ENCODE measurements around the gene CROCC2.

CROCC2 gene

DNA sequence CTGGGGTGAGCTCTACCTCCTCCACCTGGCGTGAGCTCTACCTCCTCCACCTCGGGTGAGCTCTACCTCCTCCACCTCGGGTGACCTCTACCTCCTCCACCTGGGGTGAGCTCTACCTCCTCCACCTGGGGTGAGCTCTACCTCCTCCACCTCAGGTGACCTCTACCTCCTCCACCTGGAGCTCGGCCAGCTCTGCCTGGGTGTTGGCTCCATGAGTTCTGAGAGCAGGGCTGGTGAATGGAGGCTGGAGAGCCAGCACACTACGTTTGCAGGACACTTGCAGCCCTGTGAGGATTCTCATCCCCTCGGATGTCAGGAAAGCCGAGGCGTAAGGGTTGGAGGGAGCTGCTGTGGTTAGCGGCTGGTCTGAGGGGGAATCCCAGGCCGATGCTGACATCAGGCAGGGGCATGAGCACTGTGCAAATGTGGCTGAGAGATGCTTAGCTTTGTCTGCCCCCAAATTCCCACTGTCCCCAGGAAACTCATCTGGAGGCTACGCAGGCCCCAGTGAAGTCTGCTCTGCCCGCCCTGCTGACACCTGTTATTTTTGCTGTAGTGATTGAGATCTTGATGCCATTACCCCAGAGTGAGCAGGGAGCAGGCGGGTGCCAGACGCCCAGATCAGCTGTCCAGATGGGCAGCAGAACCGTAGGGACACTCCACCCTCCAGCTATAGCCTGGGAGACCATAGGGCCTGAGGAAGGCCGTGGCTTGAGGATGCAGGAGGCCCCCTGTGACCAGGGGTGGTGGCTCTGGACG lies 3.3 kb downstream of the CROCC2 start:
- no peaks in the 10 kb centered on the region for H3K9me2 ChIP-seq (ENCODE audit: low read depth, low read length)

DNA sequence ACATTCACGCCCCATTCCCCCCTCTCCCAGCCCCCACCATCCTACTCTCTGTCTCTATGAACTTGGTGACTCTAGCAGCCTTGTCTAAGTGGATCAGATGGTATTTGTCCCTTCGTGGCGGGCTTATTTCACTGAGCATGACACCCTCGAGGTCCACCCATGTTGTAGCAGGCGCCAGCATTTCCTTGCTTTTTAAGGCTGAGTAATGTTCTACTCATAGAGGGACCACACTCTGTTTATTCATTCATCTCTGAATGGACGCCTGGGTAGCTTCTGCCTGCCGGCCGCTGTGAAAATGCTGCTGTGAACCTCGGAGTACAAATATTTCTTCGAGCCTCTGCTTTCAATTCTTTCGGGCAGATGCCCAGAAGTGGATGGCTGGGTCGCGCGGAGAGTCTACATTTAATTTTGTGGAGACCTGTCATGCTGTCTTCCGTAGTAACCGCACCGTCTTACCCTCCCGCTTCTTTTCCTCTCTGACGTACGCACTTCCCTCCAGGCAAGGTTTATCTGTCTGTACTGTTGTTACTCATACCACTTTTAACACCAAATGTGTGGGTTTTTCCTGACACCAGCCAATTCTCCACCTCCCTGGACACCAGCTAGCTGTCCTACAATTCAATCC lies 5.6 kb downstream of the CROCC2 start:
- no peaks in the 10 kb centered on the region for H3K9me2 ChIP-seq (ENCODE audit: low read depth, low read length)
- no peaks in the 10 kb centered on the region for H3F3A ChIP-seq (ENCODE audit: insufficient read depth, low read length)
- TF ChIP-seq, protein P1, sequence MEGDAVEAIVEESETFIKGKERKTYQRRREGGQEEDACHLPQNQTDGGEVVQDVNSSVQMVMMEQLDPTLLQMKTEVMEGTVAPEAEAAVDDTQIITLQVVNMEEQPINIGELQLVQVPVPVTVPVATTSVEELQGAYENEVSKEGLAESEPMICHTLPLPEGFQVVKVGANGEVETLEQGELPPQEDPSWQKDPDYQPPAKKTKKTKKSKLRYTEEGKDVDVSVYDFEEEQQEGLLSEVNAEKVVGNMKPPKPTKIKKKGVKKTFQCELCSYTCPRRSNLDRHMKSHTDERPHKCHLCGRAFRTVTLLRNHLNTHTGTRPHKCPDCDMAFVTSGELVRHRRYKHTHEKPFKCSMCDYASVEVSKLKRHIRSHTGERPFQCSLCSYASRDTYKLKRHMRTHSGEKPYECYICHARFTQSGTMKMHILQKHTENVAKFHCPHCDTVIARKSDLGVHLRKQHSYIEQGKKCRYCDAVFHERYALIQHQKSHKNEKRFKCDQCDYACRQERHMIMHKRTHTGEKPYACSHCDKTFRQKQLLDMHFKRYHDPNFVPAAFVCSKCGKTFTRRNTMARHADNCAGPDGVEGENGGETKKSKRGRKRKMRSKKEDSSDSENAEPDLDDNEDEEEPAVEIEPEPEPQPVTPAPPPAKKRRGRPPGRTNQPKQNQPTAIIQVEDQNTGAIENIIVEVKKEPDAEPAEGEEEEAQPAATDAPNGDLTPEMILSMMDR (IDR thresholded peaks at IDR 0.05; ENCODE audit: low read length) = no peak
- no peak for TF ChIP-seq EZH2 (IDR thresholded peaks at IDR 0.05; ENCODE audit: borderline replicate concordance, low read length)
- no peak overlapping the region for H2AFZ ChIP-seq (ENCODE audit: low read length)
- no peak overlapping the region for H3K4me2 ChIP-seq (ENCODE audit: low read length)
- no peaks in the 10 kb centered on the region for H3K36me3 ChIP-seq (ENCODE audit: insufficient read depth, low read length)
- no peaks in the 10 kb centered on the region for H3K9me3 ChIP-seq (ENCODE audit: low read length)
- no peak overlapping the region for H3K9ac ChIP-seq (ENCODE audit: low read length)
- H3K27me3 ChIP-seq (ENCODE audit: insufficient read depth, low read length) = no peaks in the 10 kb centered on the region
- H4K20me1 ChIP-seq (ENCODE audit: insufficient read depth, low read length) = no peaks in the 10 kb centered on the region
- no peak overlapping the region for H3K27ac ChIP-seq (ENCODE audit: low read depth, low read length, poor library complexity, severe bottlenecking)
- H3K4me3 ChIP-seq (ENCODE audit: low read depth, low read length, poor library complexity, severe bottlenecking) = no peak overlapping the region
- H3K79me2 ChIP-seq (ENCODE audit: insufficient read depth, low read length) = no peaks in the 10 kb centered on the region
- H3K4me1 ChIP-seq (ENCODE audit: insufficient read depth, low read length, severe bottlenecking) = no peaks in the 10 kb centered on the region

More for the DNA sequence above, 3.3 kb downstream of the CROCC2 start:
- no peaks in the 10 kb centered on the region for H3K4me1 ChIP-seq (ENCODE audit: insufficient read depth, low read length, severe bottlenecking)
- H3K9me3 ChIP-seq (ENCODE audit: low read length) = no peaks in the 10 kb centered on the region
- no peaks in the 10 kb centered on the region for H3K27me3 ChIP-seq (ENCODE audit: insufficient read depth, low read length)
- no peak overlapping the region for H3K4me3 ChIP-seq (ENCODE audit: low read depth, low read length, poor library complexity, severe bottlenecking)
- TF ChIP-seq, protein P1 (IDR thresholded peaks at IDR 0.05; ENCODE audit: low read length) = no peak
- TF ChIP-seq EZH2 (IDR thresholded peaks at IDR 0.05; ENCODE audit: borderline replicate concordance, low read length) = no peak
- no peaks in the 10 kb centered on the region for H4K20me1 ChIP-seq (ENCODE audit: insufficient read depth, low read length)
- H3K9ac ChIP-seq (ENCODE audit: low read length) = no peak overlapping the region
- no peaks in the 10 kb centered on the region for H3K79me2 ChIP-seq (ENCODE audit: insufficient read depth, low read length)
- H3K36me3 ChIP-seq (ENCODE audit: insufficient read depth, low read length) = no peaks in the 10 kb centered on the region
- H3K4me2 ChIP-seq (ENCODE audit: low read length) = no peak overlapping the region
- no peak overlapping the region for H3K27ac ChIP-seq (ENCODE audit: low read depth, low read length, poor library complexity, severe bottlenecking)
- H2AFZ ChIP-seq (ENCODE audit: low read length) = no peak overlapping the region
- H3F3A ChIP-seq (ENCODE audit: insufficient read depth, low read length) = no peaks in the 10 kb centered on the region

DNA sequence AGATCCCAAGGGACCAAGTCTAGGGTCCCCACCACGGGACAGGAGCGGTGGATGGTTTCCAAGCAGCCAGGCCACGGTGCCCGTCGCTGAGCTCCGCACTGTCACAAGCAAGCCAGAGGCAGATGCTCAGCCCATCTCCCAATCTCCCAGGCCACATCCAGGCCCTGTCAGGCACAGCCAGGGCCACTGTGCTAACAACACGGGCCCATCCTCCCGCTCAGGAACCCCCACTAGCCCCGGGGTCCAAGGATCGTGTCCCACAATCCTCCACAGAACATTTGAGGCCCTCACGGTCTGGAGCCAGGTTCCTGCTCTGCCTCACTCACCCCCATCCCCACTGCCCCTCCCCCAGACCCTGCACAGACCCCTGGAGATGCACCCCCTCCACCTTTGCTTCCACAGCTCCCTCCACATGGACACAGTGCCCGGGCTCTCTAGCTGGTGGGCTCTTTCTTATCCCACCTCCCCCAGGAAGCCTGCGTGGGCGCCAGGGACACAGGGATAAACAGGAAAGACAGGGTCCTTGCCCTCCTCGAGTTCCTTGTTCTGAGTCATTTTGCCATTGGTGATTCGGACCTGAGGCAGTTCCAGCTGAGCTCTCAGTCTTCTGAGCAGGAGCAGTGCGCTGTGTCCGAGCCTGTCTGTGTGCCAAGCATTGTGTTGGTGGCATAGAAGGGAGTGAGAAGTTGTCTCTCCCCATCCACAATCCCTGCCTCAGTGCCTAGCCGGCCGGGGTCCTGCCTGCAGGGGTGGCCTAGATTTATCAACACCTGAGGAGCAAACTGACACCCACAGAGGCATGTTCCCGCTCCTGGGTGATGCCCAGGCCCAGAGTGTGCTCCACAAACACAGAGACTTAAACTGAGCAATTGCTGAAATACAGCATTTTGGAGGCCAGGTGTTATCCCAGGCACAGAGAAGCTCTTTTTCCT lies 7.0 kb downstream of the CROCC2 start:
- no peak overlapping the region for H3K9ac ChIP-seq (ENCODE audit: low read length)
- H3F3A ChIP-seq (ENCODE audit: insufficient read depth, low read length) = no peaks in the 10 kb centered on the region
- no peaks in the 10 kb centered on the region for H3K79me2 ChIP-seq (ENCODE audit: insufficient read depth, low read length)
- H4K20me1 ChIP-seq (ENCODE audit: insufficient read depth, low read length) = no peaks in the 10 kb centered on the region
- no peak for TF ChIP-seq EZH2 (IDR thresholded peaks at IDR 0.05; ENCODE audit: borderline replicate concordance, low read length)
- TF ChIP-seq, protein P1 (IDR thresholded peaks at IDR 0.05; ENCODE audit: low read length) = no peak
- no peak overlapping the region for H3K4me3 ChIP-seq (ENCODE audit: low read depth, low read length, poor library complexity, severe bottlenecking)
- H3K4me2 ChIP-seq (ENCODE audit: low read length) = no peak overlapping the region
- H3K9me2 ChIP-seq (ENCODE audit: low read depth, low read length) = no peaks in the 10 kb centered on the region
- no peaks in the 10 kb centered on the region for H3K4me1 ChIP-seq (ENCODE audit: insufficient read depth, low read length, severe bottlenecking)
- no peaks in the 10 kb centered on the region for H3K36me3 ChIP-seq (ENCODE audit: insufficient read depth, low read length)
- no peak overlapping the region for H3K27ac ChIP-seq (ENCODE audit: low read depth, low read length, poor library complexity, severe bottlenecking)
- no peak overlapping the region for H2AFZ ChIP-seq (ENCODE audit: low read length)
- no peaks in the 10 kb centered on the region for H3K9me3 ChIP-seq (ENCODE audit: low read length)
- H3K27me3 ChIP-seq (ENCODE audit: insufficient read depth, low read length) = no peaks in the 10 kb centered on the region
